ENCODE results near the gene CENPN. TPM values are rescaled to one million over a fixed set of nuclear protein-coding genes. Genes with fewer than 3 reads are reported as not detected.

Gene CENPN
- total and polyA plus RNA-seq, 2 of the 13 experiments (the other 11 are each of a cell fraction or from before 2014, with no cell fraction given): 29.7 to 129 TPM

- peak; percentile 77; the same call in 1 of the 2 replicates for TF ChIP-seq ZNF609 (CRISPR knock-in tag; IDR thresholded peaks at IDR 0.05; ENCODE audit: borderline replicate concordance)
- no peak for TF ChIP-seq AGO2 (optimal IDR thresholded peaks at IDR 0.05; ENCODE audit: low read depth, low read length)
- TF ChIP-seq ZNF34 (CRISPR knock-in tag; IDR thresholded peaks at IDR 0.05; ENCODE audit: borderline replicate concordance): peak; percentile 99
- TF ChIP-seq GZF1 (CRISPR knock-in tag; IDR thresholded peaks at IDR 0.05): peak; percentile 18
- TF ChIP-seq BCLAF1 (IDR thresholded peaks at IDR 0.05): no peak
- TF ChIP-seq NFYB (CRISPR knock-in tag; IDR thresholded peaks at IDR 0.05): peak; percentile 84
- no peak for TF ChIP-seq RORA (CRISPR knock-in tag; IDR thresholded peaks at IDR 0.05)
- TF ChIP-seq ZNF280B (CRISPR knock-in tag; IDR thresholded peaks at IDR 0.05; ENCODE audit: borderline replicate concordance): peak; percentile 42
- TF ChIP-seq ATAD3A (CRISPR knock-in tag; IDR thresholded peaks at IDR 0.05): no peak
- TF ChIP-seq ZNF670 (CRISPR knock-in tag; IDR thresholded peaks at IDR 0.05; ENCODE audit: borderline replicate concordance): peak; percentile 92
- TF ChIP-seq AKNA (CRISPR knock-in tag; IDR thresholded peaks at IDR 0.05; ENCODE audit: borderline replicate concordance): no peak
- TF ChIP-seq REL (CRISPR knock-in tag; conservative IDR thresholded peaks at IDR 0.05): peak; percentile 96; the same call in 1 of the 2 replicates
These were observed at the start of gene CENPN, which contains the start of gene CMC2 (continued) for GRCh38 chr16:81006813-81007695.

Data from HepG2 (cell line).